ENCODE results near the gene PLPP4. TPM values are rescaled to one million over a fixed set of nuclear protein-coding genes. Genes with fewer than 3 reads are reported as not detected.

The PLPP4 gene
- total RNA-seq, 2 experiments from 2014 or later = not detected

- no peak overlapping the region for H3K4me3 Mint-ChIP-seq
- H3K36me3 Mint-ChIP-seq (ENCODE audit: low read depth) = no peaks in the 10 kb centered on the region
- H3K4me1 Mint-ChIP-seq (ENCODE audit: low read depth) = peaks cover 1% of the 10 kb centered on the region
- no peaks in the 10 kb centered on the region for H3K9me3 Mint-ChIP-seq
- CTCF ChIA-PET = no interaction called here
- intact Hi-C loops (cut with micrococcal nuclease) = no loop called here
- DNase-seq = no peak
- H3K27me3 Mint-ChIP-seq (ENCODE audit: low read depth) = peaks cover 44% of the 10 kb centered on the region
- no peak overlapping the region for H3K27ac Mint-ChIP-seq
These were observed 2.2 kb downstream of the PLPP4 start for GRCh38 chr10:120459185-120459584.

GRCh38 chr10:120460186-120460585 is 3.2 kb downstream of the PLPP4 start:
- no peak overlapping the region for H3K4me3 Mint-ChIP-seq
- peaks cover 41% of the 10 kb centered on the region for H3K27me3 Mint-ChIP-seq (ENCODE audit: low read depth)
- intact Hi-C loops (cut with micrococcal nuclease) = no loop called here
- no peaks in the 10 kb centered on the region for H3K36me3 Mint-ChIP-seq (ENCODE audit: low read depth)
- no peak overlapping the region for H3K27ac Mint-ChIP-seq
- no peak for DNase-seq
- CTCF ChIA-PET = no interaction called here
- H3K9me3 Mint-ChIP-seq = no peaks in the 10 kb centered on the region
- peaks cover 1% of the 10 kb centered on the region for H3K4me1 Mint-ChIP-seq (ENCODE audit: low read depth)

GRCh38 chr10:120460776-120461175 is 3.7 kb downstream of the PLPP4 start:
- Mint-ChIP-seq H3K36me3 (ENCODE audit: low read depth) (no peaks in the 10 kb centered on the region), H3K27ac (no peak overlapping the region), H3K4me1 (ENCODE audit: low read depth) (peaks cover 1% of the 10 kb centered on the region), H3K27me3 (ENCODE audit: low read depth) (peaks cover 37% of the 10 kb centered on the region), H3K9me3 (no peaks in the 10 kb centered on the region), H3K4me3 (no peak overlapping the region)
- DNase-seq = no peak
- intact Hi-C loops (cut with micrococcal nuclease) = no loop called here
- CTCF ChIA-PET = no interaction called here

GRCh38 chr10:120462018-120462682 is 5.1 kb downstream of the PLPP4 start:
- no peaks in the 10 kb centered on the region for H3K9me3 Mint-ChIP-seq
- CTCF ChIA-PET = no interaction called here
- H3K36me3 Mint-ChIP-seq (ENCODE audit: low read depth) = no peaks in the 10 kb centered on the region
- peaks cover 1% of the 10 kb centered on the region for H3K4me1 Mint-ChIP-seq (ENCODE audit: low read depth)
- no peak overlapping the region for H3K4me3 Mint-ChIP-seq
- H3K27me3 Mint-ChIP-seq (ENCODE audit: low read depth) = peaks cover 29% of the 10 kb centered on the region
- DNase-seq = no peak
- no peak overlapping the region for H3K27ac Mint-ChIP-seq
- intact Hi-C loops (cut with micrococcal nuclease) = no loop called here

- no peak for DNase-seq
- Mint-ChIP-seq H3K9me3 (no peaks in the 10 kb centered on the region), H3K36me3 (ENCODE audit: low read depth) (no peaks in the 10 kb centered on the region), H3K27ac (no peak overlapping the region), H3K27me3 (ENCODE audit: low read depth) (peaks cover 8% of the 10 kb centered on the region), H3K4me3 (no peak overlapping the region), H3K4me1 (ENCODE audit: low read depth) (no peaks in the 10 kb centered on the region)
- intact Hi-C loops (cut with micrococcal nuclease) = no loop called here
- CTCF ChIA-PET = no interaction called here
These were observed 8.1 kb downstream of the PLPP4 start for GRCh38 chr10:120465138-120465537.

GRCh38 chr10:120466006-120466405 is 9.0 kb downstream of the PLPP4 start:
- intact Hi-C loops (cut with micrococcal nuclease) = no loop called here
- no peak for DNase-seq
- no peaks in the 10 kb centered on the region for H3K4me1 Mint-ChIP-seq (ENCODE audit: low read depth)
- no peaks in the 10 kb centered on the region for H3K9me3 Mint-ChIP-seq
- H3K4me3 Mint-ChIP-seq = no peak overlapping the region
- H3K36me3 Mint-ChIP-seq (ENCODE audit: low read depth) = no peaks in the 10 kb centered on the region
- peaks cover 4% of the 10 kb centered on the region for H3K27me3 Mint-ChIP-seq (ENCODE audit: low read depth)
- CTCF ChIA-PET = no interaction called here
- no peak overlapping the region for H3K27ac Mint-ChIP-seq

- peaks cover 4% of the 10 kb centered on the region for H3K9me3 Mint-ChIP-seq
These were observed 16.6 kb downstream of the PLPP4 start for GRCh38 chr10:120473593-120473992.

GRCh38 chr10:120474956-120475355 is 17.9 kb downstream of the PLPP4 start:
- peaks cover 4% of the 10 kb centered on the region for H3K9me3 Mint-ChIP-seq
- no peak overlapping the region for H3K4me3 Mint-ChIP-seq
- DNase-seq = no peak
- CTCF ChIA-PET = no interaction called here
- H3K27me3 Mint-ChIP-seq (ENCODE audit: low read depth) = no peaks in the 10 kb centered on the region
- no peak overlapping the region for H3K27ac Mint-ChIP-seq
- intact Hi-C loops (cut with micrococcal nuclease) = no loop called here
- no peaks in the 10 kb centered on the region for H3K36me3 Mint-ChIP-seq (ENCODE audit: low read depth)
- no peaks in the 10 kb centered on the region for H3K4me1 Mint-ChIP-seq (ENCODE audit: low read depth)

More at GRCh38 chr10:120473593-120473992, 16.6 kb downstream of the PLPP4 start:
- Mint-ChIP-seq H3K27ac (no peak overlapping the region), H3K36me3 (ENCODE audit: low read depth) (no peaks in the 10 kb centered on the region), H3K27me3 (ENCODE audit: low read depth) (no peaks in the 10 kb centered on the region), H3K4me1 (ENCODE audit: low read depth) (no peaks in the 10 kb centered on the region), H3K4me3 (no peak overlapping the region)
- intact Hi-C loops (cut with micrococcal nuclease) = no loop called here
- DNase-seq = no peak
- CTCF ChIA-PET = no interaction called here

GRCh38 chr10:120475844-120476791 is 19.1 kb downstream of the PLPP4 start:
- DNase-seq = no peak
- Mint-ChIP-seq H3K9me3 (peaks cover 4% of the 10 kb centered on the region), H3K27ac (no peak overlapping the region), H3K4me3 (no peak overlapping the region), H3K4me1 (ENCODE audit: low read depth) (no peaks in the 10 kb centered on the region), H3K27me3 (ENCODE audit: low read depth) (no peaks in the 10 kb centered on the region), H3K36me3 (ENCODE audit: low read depth) (no peaks in the 10 kb centered on the region)
- intact Hi-C loops (cut with micrococcal nuclease) = no loop called here
- CTCF ChIA-PET = no interaction called here

- H3K4me3 Mint-ChIP-seq = no peak overlapping the region
- H3K27ac Mint-ChIP-seq = no peak overlapping the region
- no peak for DNase-seq
- H3K9me3 Mint-ChIP-seq = peaks cover 8% of the 10 kb centered on the region
- H3K4me1 Mint-ChIP-seq (ENCODE audit: low read depth) = no peaks in the 10 kb centered on the region
- no peaks in the 10 kb centered on the region for H3K27me3 Mint-ChIP-seq (ENCODE audit: low read depth)
- intact Hi-C loops (cut with micrococcal nuclease) = no loop called here
- H3K36me3 Mint-ChIP-seq (ENCODE audit: low read depth) = no peaks in the 10 kb centered on the region
- CTCF ChIA-PET = no interaction called here
These were observed 20.2 kb downstream of the PLPP4 start for GRCh38 chr10:120477021-120477742.

- no peaks in the 10 kb centered on the region for H3K27me3 Mint-ChIP-seq (ENCODE audit: low read depth)
- no peak overlapping the region for H3K4me3 Mint-ChIP-seq
- peaks cover 8% of the 10 kb centered on the region for H3K9me3 Mint-ChIP-seq
- intact Hi-C loops (cut with micrococcal nuclease) = no loop called here
- no peak overlapping the region for H3K27ac Mint-ChIP-seq
- CTCF ChIA-PET = no interaction called here
- H3K36me3 Mint-ChIP-seq (ENCODE audit: low read depth) = no peaks in the 10 kb centered on the region
- no peak for DNase-seq
- H3K4me1 Mint-ChIP-seq (ENCODE audit: low read depth) = no peaks in the 10 kb centered on the region
These were observed 20.7 kb downstream of the PLPP4 start for GRCh38 chr10:120477743-120478141.

- DNase-seq = no peak
- peaks cover 8% of the 10 kb centered on the region for H3K9me3 Mint-ChIP-seq
- intact Hi-C loops (cut with micrococcal nuclease) = no loop called here
- no peaks in the 10 kb centered on the region for H3K27me3 Mint-ChIP-seq (ENCODE audit: low read depth)
- H3K36me3 Mint-ChIP-seq (ENCODE audit: low read depth) = no peaks in the 10 kb centered on the region
- CTCF ChIA-PET = no interaction called here
- H3K4me1 Mint-ChIP-seq (ENCODE audit: low read depth) = no peaks in the 10 kb centered on the region
- H3K4me3 Mint-ChIP-seq = no peak overlapping the region
- no peak overlapping the region for H3K27ac Mint-ChIP-seq
These were observed 21.4 kb downstream of the PLPP4 start for GRCh38 chr10:120478386-120478785.
